Smooth muscle cell (in vitro differentiated cells): ENCODE measurements around the gene GPR21. TPM values are rescaled to one million over a fixed set of nuclear protein-coding genes. Genes with fewer than 3 reads are reported as not detected.

Source experiments
- DNase-seq: peaks from one replicate; lab custom pipeline; 2025; ENCODE audit not compliant: unreplicated experiment; lab: John Stamatoyannopoulos, UW
- H2AFZ ChIP-seq: fragments of 200-600 bp; sonication (generic); 2 replicates; pipeline ENCODE4 v1.6.0; 2016; ENCODE audit warnings: antibody characterized with exemption, low read depth, mild to moderate bottlenecking
- H3F3A ChIP-seq: fragments of 200-600 bp; sonication (generic); 2 replicates; pipeline ENCODE4 v1.6.0; 2017; ENCODE audit warnings: antibody characterized with exemption, low read depth
- H3K27ac ChIP-seq: fragments of 200-600 bp; sonication (generic); 2 replicates; pipeline ENCODE4 v1.5.1; 2016; ENCODE audit warnings: low read depth, mild to moderate bottlenecking
- H3K27me3 ChIP-seq: fragments of 200-600 bp; sonication (generic); 2 replicates; pipeline ENCODE4 v1.6.1; 2016; ENCODE audit warnings: low read depth, mild to moderate bottlenecking
- H3K36me3 ChIP-seq: fragments of 200-600 bp; sonication (generic); 2 replicates; pipeline ENCODE4 v1.5.1; 2016; ENCODE audit warnings: low read depth
- H3K4me1 ChIP-seq: fragments of 200-600 bp; sonication (generic); 2 replicates; pipeline ENCODE4 v1.5.1; 2016; ENCODE audit warnings: low read depth
- H3K4me2 ChIP-seq: fragments of 200-600 bp; sonication (generic); 2 replicates; pipeline ENCODE4 v1.6.0; 2016; ENCODE audit warnings: mild to moderate bottlenecking
- H3K4me3 ChIP-seq: fragments of 200-600 bp; sonication (generic); 2 replicates; pipeline ENCODE4 v1.5.1; 2016; ENCODE audit warnings: mild to moderate bottlenecking
- H3K79me2 ChIP-seq: fragments of 200-600 bp; sonication (generic); 2 replicates; pipeline ENCODE4 v1.6.0; 2016; ENCODE audit warnings: low read depth, mild to moderate bottlenecking
- H3K9ac ChIP-seq: fragments of 200-600 bp; sonication (generic); 2 replicates; pipeline ENCODE4 v1.6.0; 2016; ENCODE audit warnings: low read depth
- H3K9me3 ChIP-seq: fragments of 200-600 bp; sonication (generic); replicated peaks from 2 replicates; pipeline ENCODE4 v1.5.1; 2016; ENCODE audit warnings: low read depth
- H4K20me1 ChIP-seq: fragments of 200-600 bp; sonication (generic); 2 replicates; pipeline ENCODE4 v1.6.0; 2016; ENCODE audit warnings: low read depth
- WGBS: methylation state at CpG from one replicate; pipeline ENCODE4 v1.1.7; 2016; ENCODE audit warnings: low lambda C conversion rate; 5-methylcytosine and 5-hydroxymethylcytosine counted together
- polyA plus RNA-seq: library from polyadenylated mRNA; unstranded; fragments of >200 nt; fragmentation: Nextera tagmentation; extraction: Ambion mirVana; gene quantifications from 2 replicates; pipeline ENCODE4 v1.2.1, GENCODE V29; 2016
- total RNA-seq: library from RNA; depleted of rRNA; stranded (reverse); fragments of >200 nt; gene quantifications from 2 replicates; pipeline ENCODE4 v1.2.3, GENCODE V29; 2014
- TF ChIP-seq, protein P1 (sequence below): fragments of 200-600 bp; sonication (generic); IDR thresholded peaks from 2 replicates; pipeline ENCODE4 v1.5.1; 2017; ENCODE audit warnings: borderline replicate concordance, mild to moderate bottlenecking, antibody characterized with exemption; ENCODE audit not compliant: insufficient read depth, poor library complexity, severe bottlenecking

GPR21 gene
- total and polyA plus RNA-seq, 2 experiments from 2014 or later, result 2.0 TPM; not detected in 1

DNA sequence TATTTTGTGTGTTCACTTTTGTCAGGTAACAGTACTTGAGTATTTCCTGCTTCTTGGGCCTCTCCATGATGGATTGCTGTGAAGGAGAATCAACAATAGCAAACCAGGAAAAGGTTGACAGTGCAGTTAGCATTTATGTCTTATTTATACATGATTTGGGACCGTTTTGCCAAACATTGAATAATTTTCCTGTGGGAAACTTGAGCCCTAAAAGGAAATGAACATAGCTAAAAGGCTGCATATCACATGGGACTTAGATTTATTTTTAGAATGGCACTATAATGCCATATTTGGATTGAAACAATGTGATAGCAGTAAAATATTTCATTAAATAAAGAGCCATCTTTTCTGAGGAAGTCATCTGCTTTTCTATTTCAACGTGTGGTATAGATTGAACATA, 15.3 kb downstream of the GPR21 start:
- no peaks in the 10 kb centered on the region for H3K9me3 ChIP-seq
- no peaks in the 10 kb centered on the region for H3K79me2 ChIP-seq
- H3K27ac ChIP-seq, result no peak overlapping the region
- H2AFZ ChIP-seq, result no peak overlapping the region
- no peak overlapping the region for H3K4me3 ChIP-seq
- H3K36me3 ChIP-seq, result no peaks in the 10 kb centered on the region
- no peaks in the 10 kb centered on the region for H3K27me3 ChIP-seq
- TF ChIP-seq, protein P1, sequence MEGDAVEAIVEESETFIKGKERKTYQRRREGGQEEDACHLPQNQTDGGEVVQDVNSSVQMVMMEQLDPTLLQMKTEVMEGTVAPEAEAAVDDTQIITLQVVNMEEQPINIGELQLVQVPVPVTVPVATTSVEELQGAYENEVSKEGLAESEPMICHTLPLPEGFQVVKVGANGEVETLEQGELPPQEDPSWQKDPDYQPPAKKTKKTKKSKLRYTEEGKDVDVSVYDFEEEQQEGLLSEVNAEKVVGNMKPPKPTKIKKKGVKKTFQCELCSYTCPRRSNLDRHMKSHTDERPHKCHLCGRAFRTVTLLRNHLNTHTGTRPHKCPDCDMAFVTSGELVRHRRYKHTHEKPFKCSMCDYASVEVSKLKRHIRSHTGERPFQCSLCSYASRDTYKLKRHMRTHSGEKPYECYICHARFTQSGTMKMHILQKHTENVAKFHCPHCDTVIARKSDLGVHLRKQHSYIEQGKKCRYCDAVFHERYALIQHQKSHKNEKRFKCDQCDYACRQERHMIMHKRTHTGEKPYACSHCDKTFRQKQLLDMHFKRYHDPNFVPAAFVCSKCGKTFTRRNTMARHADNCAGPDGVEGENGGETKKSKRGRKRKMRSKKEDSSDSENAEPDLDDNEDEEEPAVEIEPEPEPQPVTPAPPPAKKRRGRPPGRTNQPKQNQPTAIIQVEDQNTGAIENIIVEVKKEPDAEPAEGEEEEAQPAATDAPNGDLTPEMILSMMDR, result no peak
- 94% methylated on average over 2 of the region's 2 CpGs for WGBS
- no peaks in the 10 kb centered on the region for H3F3A ChIP-seq
- H3K4me2 ChIP-seq, result no peak overlapping the region
- no peaks in the 10 kb centered on the region for H3K4me1 ChIP-seq
- DNase-seq, result no peak
- H3K9ac ChIP-seq, result no peak overlapping the region
- H4K20me1 ChIP-seq, result peaks cover 3% of the 10 kb centered on the region

DNA sequence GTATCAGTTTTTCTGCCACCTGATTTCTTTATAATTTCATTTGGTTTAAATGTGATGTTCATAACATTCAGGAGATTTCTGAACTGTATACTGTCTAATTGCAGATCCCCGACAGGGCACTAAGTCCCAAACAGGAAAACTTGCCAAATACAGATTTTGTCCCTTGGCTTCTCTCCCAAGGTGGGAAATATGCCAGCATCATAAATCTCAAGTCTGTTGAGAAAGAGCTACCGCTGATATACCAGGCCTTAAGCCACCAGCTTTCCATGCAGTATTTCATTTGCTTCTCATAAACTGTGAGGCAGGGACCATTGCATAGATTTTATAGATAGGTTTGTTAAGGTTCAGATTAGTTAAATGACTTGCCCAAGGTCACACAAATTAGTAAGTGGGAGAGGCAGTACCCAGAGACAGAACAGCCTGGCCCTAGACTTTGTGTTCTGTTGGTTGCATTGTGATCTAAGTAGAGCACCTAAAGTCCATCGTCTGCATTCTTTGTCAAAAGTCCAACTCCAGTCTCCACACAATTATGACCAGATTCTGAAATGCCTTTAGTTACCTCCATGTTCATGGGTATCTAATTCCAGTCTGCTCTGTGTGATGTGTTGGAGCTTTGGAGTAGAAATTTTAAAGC, 16.2 kb downstream of the GPR21 start:
- peaks cover 3% of the 10 kb centered on the region for H3K36me3 ChIP-seq
- H3K9me3 ChIP-seq, result no peaks in the 10 kb centered on the region
- H3K4me3 ChIP-seq, result no peak overlapping the region
- H4K20me1 ChIP-seq, result peaks cover 3% of the 10 kb centered on the region
- 84% methylated on average over 3 of the region's 3 CpGs for WGBS
- no peak overlapping the region for H3K27ac ChIP-seq
- TF ChIP-seq, protein P1, result no peak
- H2AFZ ChIP-seq, result no peak overlapping the region
- no peaks in the 10 kb centered on the region for H3K4me1 ChIP-seq
- no peak overlapping the region for H3K4me2 ChIP-seq
- H3K27me3 ChIP-seq, result no peaks in the 10 kb centered on the region
- no peaks in the 10 kb centered on the region for H3K79me2 ChIP-seq
- H3K9ac ChIP-seq, result no peak overlapping the region
- no peaks in the 10 kb centered on the region for H3F3A ChIP-seq
- no peak for DNase-seq

DNA sequence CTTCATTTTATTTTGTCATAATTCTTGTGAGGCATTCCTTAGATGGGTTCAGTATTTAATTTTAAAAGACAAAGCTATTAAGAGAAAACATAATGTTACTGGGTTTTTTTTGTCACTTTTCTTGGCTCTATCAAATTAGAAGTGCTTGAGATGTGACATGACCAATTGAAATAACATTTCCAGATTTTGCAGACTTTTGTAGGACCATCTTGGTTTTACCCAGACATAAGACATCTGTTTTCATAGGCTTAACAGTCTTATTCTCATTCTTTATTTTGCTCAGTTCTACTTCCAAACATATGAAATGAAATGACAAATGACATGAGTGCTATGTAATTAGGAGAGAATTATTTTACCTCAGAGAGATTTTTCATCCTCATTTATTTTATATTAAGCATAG, 19.6 kb downstream of the GPR21 start:
- H3K79me2 ChIP-seq, result no peaks in the 10 kb centered on the region
- H3K4me3 ChIP-seq, result no peak overlapping the region
- H3K4me2 ChIP-seq, result no peak overlapping the region
- H3K36me3 ChIP-seq, result peaks cover 4% of the 10 kb centered on the region
- H2AFZ ChIP-seq, result no peak overlapping the region
- H3K27me3 ChIP-seq, result no peaks in the 10 kb centered on the region
- H4K20me1 ChIP-seq, result peaks cover 3% of the 10 kb centered on the region
- no peaks in the 10 kb centered on the region for H3K4me1 ChIP-seq
- no peak for DNase-seq
- H3K27ac ChIP-seq, result no peak overlapping the region
- H3K9ac ChIP-seq, result no peak overlapping the region
- H3K9me3 ChIP-seq, result no peaks in the 10 kb centered on the region
- H3F3A ChIP-seq, result no peaks in the 10 kb centered on the region
- TF ChIP-seq, protein P1, result no peak

DNA sequence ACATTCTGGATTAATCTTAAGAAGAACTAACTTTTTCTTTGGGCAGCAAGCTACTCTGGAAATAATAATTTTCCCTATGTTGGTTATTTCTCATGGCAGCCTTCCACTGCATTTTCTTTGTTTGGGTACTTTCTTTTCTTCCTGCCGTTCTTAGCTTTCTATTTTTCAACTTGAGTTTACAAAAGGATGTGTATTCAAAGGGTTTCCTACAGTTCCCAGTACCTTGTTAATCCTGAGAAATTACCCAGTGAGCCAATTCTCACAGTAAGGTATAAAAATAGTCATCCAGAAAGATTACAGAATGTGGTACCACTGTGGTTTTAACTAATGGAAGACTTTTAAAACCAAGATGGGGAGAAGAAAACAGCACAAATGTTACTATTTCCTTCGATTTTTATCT, 20.2 kb downstream of the GPR21 start:
- no peak for DNase-seq
- no peaks in the 10 kb centered on the region for H3K27me3 ChIP-seq
- peaks cover 4% of the 10 kb centered on the region for H3K36me3 ChIP-seq
- H3K4me2 ChIP-seq, result no peak overlapping the region
- no peak overlapping the region for H2AFZ ChIP-seq
- no peak overlapping the region for H3K9ac ChIP-seq
- H3K4me3 ChIP-seq, result no peak overlapping the region
- no peaks in the 10 kb centered on the region for H3K4me1 ChIP-seq
- H4K20me1 ChIP-seq, result peaks cover 3% of the 10 kb centered on the region
- 83% methylated on average over 2 of the region's 2 CpGs for WGBS
- no peaks in the 10 kb centered on the region for H3F3A ChIP-seq
- H3K9me3 ChIP-seq, result no peaks in the 10 kb centered on the region
- TF ChIP-seq, protein P1, result no peak
- no peaks in the 10 kb centered on the region for H3K79me2 ChIP-seq
- no peak overlapping the region for H3K27ac ChIP-seq
